KMS-11 (cell line): ENCODE results near the gene RWDD4.
A peak's percentile ranks its signal among the peaks of the same experiment; 100 is the strongest.

Source experiments
- H2AFZ ChIP-seq: fragments of 200-600 bp; sonication (generic); 2 replicates; pipeline ENCODE4 v1.6.1; 2016; ENCODE audit warnings: antibody characterized with exemption, mixed run types, low read depth
- H3K27ac ChIP-seq: fragments of 200-600 bp; sonication (generic); 2 replicates; pipeline ENCODE4 v1.6.1; 2016; ENCODE audit warnings: mild to moderate bottlenecking, mixed run types
- H3K27me3 ChIP-seq: fragments of 200-600 bp; sonication (generic); 2 replicates; pipeline ENCODE4 v1.6.1; 2017; ENCODE audit warnings: mild to moderate bottlenecking, low read depth, mixed run types, moderate library complexity; ENCODE audit not compliant: insufficient read depth
- H3K36me3 ChIP-seq: fragments of 200-600 bp; sonication (generic); 2 replicates; pipeline ENCODE4 v1.6.1; 2017; ENCODE audit warnings: mild to moderate bottlenecking, mixed run types; ENCODE audit not compliant: insufficient read depth
- H3K4me1 ChIP-seq: fragments of 200-600 bp; sonication (generic); 2 replicates; pipeline ENCODE4 v1.6.1; 2016; ENCODE audit warnings: mild to moderate bottlenecking, low read depth, mixed run types; ENCODE audit not compliant: poor library complexity, severe bottlenecking
- H3K4me2 ChIP-seq: fragments of 200-600 bp; sonication (generic); 2 replicates; pipeline ENCODE4 v1.7.0; 2016; ENCODE audit warnings: mild to moderate bottlenecking, mixed run types
- H3K4me3 ChIP-seq: fragments of 200-600 bp; sonication (generic); IDR thresholded peaks from 2 replicates; pipeline ENCODE4 v1.6.1; 2017; ENCODE audit warnings: low read depth, low read length, mixed read lengths; ENCODE audit not compliant: insufficient read depth
- H3K79me2 ChIP-seq: fragments of 200-600 bp; sonication (generic); 2 replicates; pipeline ENCODE4 v1.6.1; 2016; ENCODE audit warnings: low read depth, mixed run types; ENCODE audit not compliant: insufficient read depth
- H3K9ac ChIP-seq: fragments of 200-600 bp; sonication (generic); 2 replicates; pipeline ENCODE4 v1.6.1; 2016; ENCODE audit warnings: mild to moderate bottlenecking, mixed run types
- H4K20me1 ChIP-seq: fragments of 200-600 bp; sonication (generic); 2 replicates; pipeline ENCODE4 v1.6.1; 2016; ENCODE audit warnings: mild to moderate bottlenecking, mixed run types; ENCODE audit not compliant: insufficient read depth
- TF ChIP-seq, protein P1 (sequence below): fragments of 200-600 bp; sonication (generic); conservative IDR thresholded peaks from 2 replicates; pipeline ENCODE4 v1.6.1; 2017; ENCODE audit warnings: low read depth, mild to moderate bottlenecking, antibody characterized with exemption, low read length, moderate library complexity, mixed read lengths

RWDD4 gene

DNA sequence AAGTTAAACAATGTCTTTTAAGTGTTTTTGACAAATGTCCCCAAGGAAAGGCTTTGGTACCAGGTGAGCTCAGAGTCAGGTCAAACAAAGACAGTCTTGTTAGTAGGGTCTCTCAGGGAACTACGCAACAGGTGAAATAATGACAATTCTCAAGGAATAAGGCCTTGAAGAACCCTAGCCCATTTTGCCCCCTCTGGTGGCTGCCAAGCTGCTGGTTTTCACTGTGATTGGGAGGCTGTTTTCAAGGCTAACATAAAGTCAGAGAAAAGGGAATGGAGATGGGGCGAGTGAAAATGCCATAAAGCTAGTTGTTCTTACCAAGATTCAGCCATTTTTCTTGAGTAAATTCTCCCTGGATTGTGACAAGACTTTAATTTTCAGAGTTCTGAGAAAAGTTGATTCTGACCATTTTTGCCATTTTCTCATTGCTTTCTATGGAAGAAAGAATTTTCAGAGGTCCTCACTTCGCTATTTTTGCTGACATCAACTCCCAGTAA lies 58.7 kb downstream of the RWDD4 start:
- H3K4me1 ChIP-seq = no peaks in the 10 kb centered on the region
- H3K4me3 ChIP-seq = no peak overlapping the region
- H3K4me2 ChIP-seq = no peak overlapping the region
- no peaks in the 10 kb centered on the region for H3K27me3 ChIP-seq
- H4K20me1 ChIP-seq = no peaks in the 10 kb centered on the region
- TF ChIP-seq, protein P1, sequence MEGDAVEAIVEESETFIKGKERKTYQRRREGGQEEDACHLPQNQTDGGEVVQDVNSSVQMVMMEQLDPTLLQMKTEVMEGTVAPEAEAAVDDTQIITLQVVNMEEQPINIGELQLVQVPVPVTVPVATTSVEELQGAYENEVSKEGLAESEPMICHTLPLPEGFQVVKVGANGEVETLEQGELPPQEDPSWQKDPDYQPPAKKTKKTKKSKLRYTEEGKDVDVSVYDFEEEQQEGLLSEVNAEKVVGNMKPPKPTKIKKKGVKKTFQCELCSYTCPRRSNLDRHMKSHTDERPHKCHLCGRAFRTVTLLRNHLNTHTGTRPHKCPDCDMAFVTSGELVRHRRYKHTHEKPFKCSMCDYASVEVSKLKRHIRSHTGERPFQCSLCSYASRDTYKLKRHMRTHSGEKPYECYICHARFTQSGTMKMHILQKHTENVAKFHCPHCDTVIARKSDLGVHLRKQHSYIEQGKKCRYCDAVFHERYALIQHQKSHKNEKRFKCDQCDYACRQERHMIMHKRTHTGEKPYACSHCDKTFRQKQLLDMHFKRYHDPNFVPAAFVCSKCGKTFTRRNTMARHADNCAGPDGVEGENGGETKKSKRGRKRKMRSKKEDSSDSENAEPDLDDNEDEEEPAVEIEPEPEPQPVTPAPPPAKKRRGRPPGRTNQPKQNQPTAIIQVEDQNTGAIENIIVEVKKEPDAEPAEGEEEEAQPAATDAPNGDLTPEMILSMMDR = peak; percentile 46
- no peaks in the 10 kb centered on the region for H3K79me2 ChIP-seq
- no peak overlapping the region for H3K27ac ChIP-seq
- H3K36me3 ChIP-seq = no peaks in the 10 kb centered on the region
- no peak overlapping the region for H3K9ac ChIP-seq
- no peak overlapping the region for H2AFZ ChIP-seq

DNA sequence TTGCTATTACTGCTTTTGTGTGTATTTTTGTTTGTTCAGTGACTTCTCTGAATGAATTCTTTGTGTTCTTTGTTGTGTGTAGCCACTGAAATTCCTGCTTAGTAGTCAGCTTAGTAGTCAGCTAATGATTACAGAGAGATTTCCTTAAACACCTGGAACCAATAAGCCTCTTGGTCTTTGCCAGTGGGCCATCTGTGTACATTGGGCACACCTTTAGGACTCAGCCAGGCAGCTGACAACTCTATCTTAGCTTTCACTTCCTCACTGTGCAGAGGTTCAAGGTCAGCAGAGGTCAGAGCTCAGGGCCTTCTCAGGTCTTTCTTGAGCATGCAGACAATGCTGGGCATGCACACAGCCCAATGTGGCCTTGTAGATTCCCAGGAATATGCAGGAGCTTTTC lies 59.3 kb downstream of the RWDD4 start:
- no peaks in the 10 kb centered on the region for H3K27me3 ChIP-seq
- no peaks in the 10 kb centered on the region for H3K4me1 ChIP-seq
- no peak overlapping the region for H3K27ac ChIP-seq
- no peak overlapping the region for H2AFZ ChIP-seq
- no peaks in the 10 kb centered on the region for H4K20me1 ChIP-seq
- H3K79me2 ChIP-seq = no peaks in the 10 kb centered on the region
- no peak overlapping the region for H3K4me2 ChIP-seq
- TF ChIP-seq, protein P1 = no peak
- no peak overlapping the region for H3K4me3 ChIP-seq
- H3K9ac ChIP-seq = no peak overlapping the region
- H3K36me3 ChIP-seq = no peaks in the 10 kb centered on the region

DNA sequence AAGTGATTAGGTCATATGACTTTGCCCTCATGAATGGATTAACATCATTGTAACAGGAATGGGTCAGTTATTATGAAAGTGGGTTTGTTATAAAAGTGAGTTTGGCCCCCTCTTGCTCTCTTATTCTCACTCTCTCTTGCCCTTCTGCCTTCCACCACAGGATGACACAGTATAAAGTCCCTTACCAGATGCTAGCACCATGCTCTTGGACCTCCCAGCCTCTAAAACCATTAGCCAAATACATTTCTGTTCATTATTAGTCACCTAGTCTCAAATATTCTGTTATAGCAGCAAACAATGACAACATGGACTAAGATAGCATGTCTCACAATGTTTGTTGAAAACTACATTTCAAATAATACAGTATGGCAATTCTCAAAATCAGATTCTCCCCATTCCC lies 59.7 kb downstream of the RWDD4 start:
- no peak overlapping the region for H3K9ac ChIP-seq
- no peaks in the 10 kb centered on the region for H3K4me1 ChIP-seq
- no peaks in the 10 kb centered on the region for H3K36me3 ChIP-seq
- no peak overlapping the region for H3K4me3 ChIP-seq
- H3K27me3 ChIP-seq = no peaks in the 10 kb centered on the region
- H4K20me1 ChIP-seq = no peaks in the 10 kb centered on the region
- H2AFZ ChIP-seq = no peak overlapping the region
- TF ChIP-seq, protein P1 = no peak
- H3K4me2 ChIP-seq = no peak overlapping the region
- no peak overlapping the region for H3K27ac ChIP-seq
- no peaks in the 10 kb centered on the region for H3K79me2 ChIP-seq

DNA sequence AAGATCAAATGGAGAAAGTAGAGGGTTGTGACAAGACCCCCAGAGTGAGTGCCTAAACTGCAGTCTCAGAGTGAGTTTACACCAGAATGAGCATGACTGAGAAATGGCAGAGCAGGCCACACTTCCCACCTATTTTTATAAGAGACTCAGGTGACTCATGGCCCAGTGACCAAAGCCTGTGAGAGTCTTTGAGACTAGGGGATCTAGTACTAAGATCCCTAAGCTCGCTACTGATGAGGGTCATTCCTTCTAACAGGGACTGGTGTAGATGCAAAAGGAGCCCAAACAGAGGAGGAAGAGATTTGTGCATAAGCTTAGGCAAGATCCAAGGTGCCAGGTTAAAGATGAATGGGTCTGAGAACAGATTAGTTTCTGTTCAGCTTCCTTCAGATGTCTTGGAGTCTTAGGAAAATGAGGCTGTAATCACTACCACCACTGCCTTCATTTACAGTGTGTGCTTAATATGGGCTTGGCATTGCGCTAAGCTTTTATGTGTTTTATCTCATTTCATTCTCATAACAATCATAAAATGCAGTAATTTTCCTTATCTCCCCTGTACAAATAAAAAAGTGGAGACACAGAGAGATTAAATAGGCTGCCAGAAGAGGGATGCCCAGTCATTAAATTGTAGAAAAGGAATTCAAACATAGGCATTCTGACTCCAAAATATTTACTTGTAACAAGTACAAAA lies 62.8 kb downstream of the RWDD4 start:
- no peaks in the 10 kb centered on the region for H3K27me3 ChIP-seq
- TF ChIP-seq, protein P1 = no peak
- H3K27ac ChIP-seq = no peak overlapping the region

More for the DNA sequence above, 62.8 kb downstream of the RWDD4 start:
- no peak overlapping the region for H3K4me2 ChIP-seq
- no peak overlapping the region for H2AFZ ChIP-seq
- H3K9ac ChIP-seq = no peak overlapping the region
- no peaks in the 10 kb centered on the region for H3K79me2 ChIP-seq
- no peak overlapping the region for H3K4me3 ChIP-seq
- H4K20me1 ChIP-seq = no peaks in the 10 kb centered on the region
- H3K4me1 ChIP-seq = no peaks in the 10 kb centered on the region
- H3K36me3 ChIP-seq = no peaks in the 10 kb centered on the region
